ENCODE results near the gene ZNF516.

GRCh38 chr18:76426737-76427305 is 68.2 kb downstream of the ZNF516 start:
- TF ChIP-seq EP300 (IDR thresholded peaks at IDR 0.05) (no peak), CTCF (IDR thresholded peaks at IDR 0.05) (peak; percentile 38 to 75 (median 62)), POLR2A (IDR thresholded peaks at IDR 0.05) (no peak), POLR2AphosphoS5 (IDR thresholded peaks at IDR 0.05) (no peak)
